ENCODE data around the gene IL20RB.

DNA sequence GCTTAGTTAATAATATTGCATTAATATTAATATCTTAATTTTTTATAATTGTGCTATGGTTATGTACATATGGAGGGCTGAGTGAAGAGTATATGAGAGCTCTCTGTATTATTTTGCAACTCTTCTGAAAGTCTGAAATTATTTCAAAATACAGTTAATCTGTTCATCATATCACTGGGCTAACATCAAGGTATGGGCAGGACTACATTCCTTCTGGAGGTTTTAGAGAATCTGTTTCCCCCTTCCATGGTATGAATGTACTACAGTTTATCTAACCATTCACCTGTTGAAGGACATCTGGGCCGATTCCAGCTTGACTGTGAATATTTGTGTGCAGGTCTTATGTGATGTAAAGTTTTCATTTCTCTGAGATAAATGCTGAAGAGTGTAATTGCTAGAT, 5.1 kb downstream of the IL20RB start:
- no peak for TF ChIP-seq REPIN1 (tag by site-specific recombination; IDR thresholded peaks at IDR 0.05; ENCODE audit: low read depth)
- TF ChIP-seq, protein P1, sequence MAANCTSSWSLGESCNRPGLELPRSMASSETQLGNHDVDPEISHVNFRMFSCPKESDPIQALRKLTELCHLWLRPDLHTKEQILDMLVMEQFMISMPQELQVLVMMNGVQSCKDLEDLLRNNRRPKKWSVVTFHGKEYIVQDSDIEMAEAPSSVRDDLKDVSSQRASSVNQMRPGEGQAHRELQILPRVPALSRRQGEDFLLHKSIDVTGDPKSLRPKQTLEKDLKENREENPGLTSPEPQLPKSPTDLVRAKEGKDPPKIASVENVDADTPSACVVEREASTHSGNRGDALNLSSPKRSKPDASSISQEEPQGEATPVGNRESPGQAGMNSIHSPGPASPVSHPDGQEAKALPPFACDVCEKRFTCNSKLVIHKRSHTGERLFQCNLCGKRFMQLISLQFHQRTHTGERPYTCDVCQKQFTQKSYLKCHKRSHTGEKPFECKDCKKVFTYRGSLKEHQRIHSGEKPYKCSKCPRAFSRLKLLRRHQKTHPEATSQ (tag by site-specific recombination; IDR thresholded peaks at IDR 0.05): no peak
- TF ChIP-seq ZNF350 (tag by site-specific recombination; IDR thresholded peaks at IDR 0.05): no peak
- TF ChIP-seq, protein P2, sequence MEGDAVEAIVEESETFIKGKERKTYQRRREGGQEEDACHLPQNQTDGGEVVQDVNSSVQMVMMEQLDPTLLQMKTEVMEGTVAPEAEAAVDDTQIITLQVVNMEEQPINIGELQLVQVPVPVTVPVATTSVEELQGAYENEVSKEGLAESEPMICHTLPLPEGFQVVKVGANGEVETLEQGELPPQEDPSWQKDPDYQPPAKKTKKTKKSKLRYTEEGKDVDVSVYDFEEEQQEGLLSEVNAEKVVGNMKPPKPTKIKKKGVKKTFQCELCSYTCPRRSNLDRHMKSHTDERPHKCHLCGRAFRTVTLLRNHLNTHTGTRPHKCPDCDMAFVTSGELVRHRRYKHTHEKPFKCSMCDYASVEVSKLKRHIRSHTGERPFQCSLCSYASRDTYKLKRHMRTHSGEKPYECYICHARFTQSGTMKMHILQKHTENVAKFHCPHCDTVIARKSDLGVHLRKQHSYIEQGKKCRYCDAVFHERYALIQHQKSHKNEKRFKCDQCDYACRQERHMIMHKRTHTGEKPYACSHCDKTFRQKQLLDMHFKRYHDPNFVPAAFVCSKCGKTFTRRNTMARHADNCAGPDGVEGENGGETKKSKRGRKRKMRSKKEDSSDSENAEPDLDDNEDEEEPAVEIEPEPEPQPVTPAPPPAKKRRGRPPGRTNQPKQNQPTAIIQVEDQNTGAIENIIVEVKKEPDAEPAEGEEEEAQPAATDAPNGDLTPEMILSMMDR (tag by site-specific recombination; IDR thresholded peaks at IDR 0.05): no peak
- no peak for TF ChIP-seq SETDB1 (IDR thresholded peaks at IDR 0.05; ENCODE audit: insufficient read length, low read length)
- TF ChIP-seq ZNF391 (tag by site-specific recombination; IDR thresholded peaks at IDR 0.05; ENCODE audit: borderline replicate concordance, low read depth): no peak
- no peak for TF ChIP-seq ZNF10 (tag by site-specific recombination; IDR thresholded peaks at IDR 0.05)
- TF ChIP-seq ZFP37 (tag by site-specific recombination; IDR thresholded peaks at IDR 0.05): no peak
- no peak for TF ChIP-seq MEIS1 (CRISPR knock-in tag; IDR thresholded peaks at IDR 0.05; ENCODE audit: borderline replicate concordance)

All from HEK293 (cell line).